GM21723 (cell line): ENCODE data around the gene GPS1.

Experiments
- ATAC-seq: cut with Tn5 transposase; IDR thresholded peaks from one replicate; pipeline ENCODE4 v1.9.1; 2021; ENCODE audit warnings: mild to moderate bottlenecking, moderate library complexity; ENCODE audit not compliant: unreplicated experiment

Gene GPS1

GRCh38 chr17:82014432-82014831 lies 37.3 kb upstream of the GPS1 start:
- ATAC-seq: no peak

- ATAC-seq: no peak
Observed at GRCh38 chr17:82014971-82015310, 36.8 kb upstream of the GPS1 start.

- no peak for ATAC-seq
Observed at GRCh38 chr17:82015311-82015971, 36.3 kb upstream of the GPS1 start.

GRCh38 chr17:82016061-82016874 lies 35.4 kb upstream of the GPS1 start:
- ATAC-seq: no peak

- no peak for ATAC-seq
Observed at GRCh38 chr17:82016875-82017459, 34.7 kb upstream of the GPS1 start.

- ATAC-seq: no peak
Observed at GRCh38 chr17:82017612-82018151, 34.0 kb upstream of the GPS1 start.

- no peak for ATAC-seq
Observed at GRCh38 chr17:82018152-82018988, 33.3 kb upstream of the GPS1 start.

GRCh38 chr17:82018989-82019689 lies 32.6 kb upstream of the GPS1 start:
- ATAC-seq: no peak

GRCh38 chr17:82019690-82020571 lies 31.8 kb upstream of the GPS1 start:
- ATAC-seq: no peak

GRCh38 chr17:82020572-82021106 lies 31.1 kb upstream of the GPS1 start:
- ATAC-seq: no peak

GRCh38 chr17:82021107-82021899 lies 30.4 kb upstream of the GPS1 start:
- no peak for ATAC-seq

- no peak for ATAC-seq
Observed at GRCh38 chr17:82021900-82022309, 29.8 kb upstream of the GPS1 start.

GRCh38 chr17:82022310-82022980 lies 29.3 kb upstream of the GPS1 start, which contains the start of gene CENPX:
Gene CENPX, minus strand, starts transcription at chr17:82022878. Its CDS starts 17 bp downstream, at chr17:82022861.
- no peak for ATAC-seq

- ATAC-seq: peak; percentile 83
Observed at GRCh38 chr17:82022981-82023446, 28.7 kb upstream of the GPS1 start, which contains the start of gene LRRC45. Gene LRRC45, plus strand, starts transcription at chr17:82023305. Its CDS starts 339 bp downstream, at chr17:82023644.

- peak; percentile 8 for ATAC-seq
Observed at GRCh38 chr17:82023447-82024241, 28.1 kb upstream of the GPS1 start.

GRCh38 chr17:82024859-82025258 lies 26.8 kb upstream of the GPS1 start:
- ATAC-seq: no peak
